Liver (tissue), 9 donors: ENCODE measurements around the gene ARVCF. TPM values are rescaled to one million over a fixed set of nuclear protein-coding genes. Genes with fewer than 3 reads are reported as not detected.

ENCODE experiments used
- DNase-seq: peaks from one replicate; pipeline ENCODE4 v3.0.0-alpha.2; 2017; ENCODE audit warnings: low spot score
- H3K27ac ChIP-seq, 2 donors: one replicate each; pipeline ENCODE4 v1.7.0; 2013; ENCODE audit warnings: inconsistent platforms in 2 of 2, low read length in 2 of 2, control low read depth in 1 of 2, low read depth in 1 of 2, mild to moderate bottlenecking in 1 of 2
- H3K27me3 ChIP-seq, 4 donors: one replicate each; pipeline versions ENCODE4 v1.6.1 to v1.7.0; 2013; ENCODE audit warnings: low read length in 3 of 4, inconsistent platforms in 1 of 4, mild to moderate bottlenecking in 1 of 4, moderate library complexity in 1 of 4; ENCODE audit not compliant: control insufficient read depth in 4 of 4, insufficient read depth in 4 of 4
- H3K36me3 ChIP-seq, 4 donors: one replicate each; pipeline versions ENCODE4 v1.6.1 to v1.7.0; 2013; ENCODE audit warnings: low read length in 3 of 4, mild to moderate bottlenecking in 3 of 4, low read depth in 1 of 4, moderate library complexity in 1 of 4; ENCODE audit not compliant: control insufficient read depth in 4 of 4, insufficient read depth in 3 of 4
- H3K4me1 ChIP-seq, 4 donors: one replicate each; pipeline versions ENCODE4 v1.6.1 to v1.7.0; 2013; ENCODE audit warnings: low read length in 3 of 4, mild to moderate bottlenecking in 3 of 4, moderate library complexity in 1 of 4; ENCODE audit not compliant: control insufficient read depth in 4 of 4, insufficient read depth in 4 of 4
- H3K4me3 ChIP-seq, 3 donors: one replicate each; pipeline versions ENCODE4 v1.6.1 to v1.7.0; 2013; ENCODE audit warnings: low read length in 3 of 3, control low read depth in 1 of 3, low read depth in 1 of 3, mild to moderate bottlenecking in 1 of 3
- H3K9ac ChIP-seq, 2 donors: one replicate each; pipeline ENCODE4 v1.7.0; 2013; ENCODE audit warnings: low read length in 2 of 2, mild to moderate bottlenecking in 2 of 2, moderate library complexity in 2 of 2, control low read depth in 1 of 2, low read depth in 1 of 2
- H3K9me3 ChIP-seq, 4 donors: one replicate each; pipeline versions ENCODE4 v1.6.1 to v1.7.0; 2013; ENCODE audit warnings: low read length in 3 of 4; ENCODE audit not compliant: control insufficient read depth in 4 of 4
- EGR1 ChIP-seq, 2 donors: IDR thresholded peaks; 2 replicates each; pipeline ENCODE4 v1.6.1; 2016 to 2018; ENCODE audit warnings: antibody characterized with exemption in 2 of 2, low read depth in 2 of 2
- FOXA1 ChIP-seq: IDR thresholded peaks from 2 replicates; pipeline ENCODE4 v1.6.1; 2016; ENCODE audit warnings: antibody characterized with exemption
- FOXA2 ChIP-seq: IDR thresholded peaks from 2 replicates; pipeline ENCODE4 v1.6.1; 2016; ENCODE audit warnings: antibody characterized with exemption
- GABPA ChIP-seq, 2 donors: IDR thresholded peaks in 1 of 2; conservative IDR thresholded peaks in 1 of 2; 2 replicates each; pipeline ENCODE4 v1.6.1; 2016; ENCODE audit warnings: antibody characterized with exemption in 2 of 2, mild to moderate bottlenecking in 1 of 2, moderate library complexity in 1 of 2
- HNF4G ChIP-seq: IDR thresholded peaks from 2 replicates; pipeline ENCODE4 v1.6.1; 2016; ENCODE audit warnings: antibody characterized with exemption
- NR2F2 ChIP-seq: IDR thresholded peaks from 2 replicates; pipeline ENCODE4 v1.6.1; 2016; ENCODE audit warnings: antibody characterized with exemption
- RAD21 ChIP-seq, 2 donors: IDR thresholded peaks; 2 replicates each; pipeline ENCODE4 v1.6.1; 2016; ENCODE audit warnings: antibody characterized with exemption in 2 of 2, mild to moderate bottlenecking in 2 of 2
- RXRA ChIP-seq, 2 donors: IDR thresholded peaks; 2 replicates each; pipeline ENCODE4 v1.6.1; 2017 to 2018; ENCODE audit warnings: antibody characterized with exemption in 2 of 2, mild to moderate bottlenecking in 1 of 2
- SP1 ChIP-seq: IDR thresholded peaks from 2 replicates; pipeline ENCODE4 v1.6.1; 2018; ENCODE audit warnings: antibody characterized with exemption, mild to moderate bottlenecking
- TAF1 ChIP-seq: conservative IDR thresholded peaks from 2 replicates; pipeline ENCODE4 v1.6.1; 2016; ENCODE audit warnings: antibody characterized with exemption, mild to moderate bottlenecking
- YY1 ChIP-seq: IDR thresholded peaks from 2 replicates; pipeline ENCODE4 v1.6.1; 2016; ENCODE audit warnings: antibody characterized with exemption, mild to moderate bottlenecking
- WGBS: extraction: QIAGEN DNeasy Blood & Tissue Kit; methylation state at CpG from one replicate; pipeline ENCODE4 v1.1.7; 2013; 5-methylcytosine and 5-hydroxymethylcytosine counted together
- polyA plus RNA-seq, 2 donors: library from polyadenylated mRNA; stranded (reverse) in 1 of 2; unstranded in 1 of 2; fragments of 200-250 nt in 1 of 2; fragments of >200 nt in 1 of 2; fragmentation: Nextera tagmentation in 1 of 2; extraction: Ambion mirVana in 1 of 2; gene quantifications; one replicate each; pipeline versions ENCODE4 v1.2.1 to v1.2.3, GENCODE V29; 2013 to 2015
- total RNA-seq, 2 donors: library from RNA; depleted of rRNA; stranded (reverse); fragments of >200 nt; gene quantifications; one replicate each; pipeline ENCODE4 v1.2.3, GENCODE V29; 2014
- TF ChIP-seq, protein P1 (sequence below): fragments of 150-350 bp; IDR thresholded peaks from 2 replicates; pipeline ENCODE4 v1.5.1; 2017; ENCODE audit warnings: improper control_type of control experiment, low read depth, low read length; ENCODE audit not compliant: missing input control
- TF ChIP-seq, protein P2 (sequence below): IDR thresholded peaks from 2 replicates; pipeline ENCODE4 v1.6.1; 2016; ENCODE audit warnings: antibody characterized with exemption
- TF ChIP-seq, protein P3 (sequence below): IDR thresholded peaks from 2 replicates; pipeline ENCODE4 v1.6.1; 2016; ENCODE audit warnings: antibody characterized with exemption
- TF ChIP-seq, protein P4 (sequence below): IDR thresholded peaks from 2 replicates; pipeline ENCODE4 v1.6.1; 2016; ENCODE audit warnings: antibody characterized with exemption, mild to moderate bottlenecking
- donor health status: healthy.
- donor health status: healthy.
- donor health status: healthy.
- donor health status: healthy.
- donor health status: healthy.

Gene ARVCF
- total and polyA plus RNA-seq, 4 donors = 3.8 to 48.8 (median 26.1) TPM

DNA sequence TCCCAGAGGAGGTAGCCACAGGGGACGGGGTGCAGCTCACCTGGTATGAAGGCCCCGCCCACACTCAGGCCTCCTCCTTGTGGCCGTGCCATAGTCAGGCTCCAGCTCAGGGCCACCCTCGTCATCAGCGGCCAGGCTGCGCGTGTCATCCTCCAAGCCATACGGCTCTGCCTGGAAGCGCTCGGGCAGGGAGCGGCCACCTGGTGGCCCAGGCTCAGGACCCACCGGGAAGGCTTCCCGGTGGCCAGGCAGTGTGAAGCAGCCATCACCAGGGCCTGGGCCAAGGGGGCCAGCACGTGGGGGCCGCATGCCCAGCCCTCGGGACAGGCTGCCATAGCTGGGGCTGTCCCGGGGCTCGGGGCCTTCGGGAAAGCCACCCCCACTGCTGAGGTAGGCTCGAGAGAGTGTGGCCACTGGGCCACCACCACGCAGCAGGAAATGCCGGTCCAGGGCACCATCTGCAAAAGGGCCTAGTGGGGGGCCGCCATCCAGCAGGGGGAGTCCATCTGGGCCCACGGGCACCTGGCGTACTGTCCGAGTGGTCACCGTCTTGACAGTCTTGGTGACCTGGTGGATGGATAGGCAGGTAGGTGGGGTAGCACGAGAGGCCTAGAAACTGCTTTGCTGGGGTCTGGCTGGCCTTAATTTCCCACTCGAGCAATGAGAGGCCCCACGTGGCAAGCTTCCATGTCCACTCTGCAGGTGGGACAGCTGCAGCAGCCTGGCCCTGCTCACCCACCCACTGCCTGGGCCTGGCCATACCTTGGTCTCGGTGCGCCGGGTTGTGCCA, 35.3 kb downstream of the ARVCF start:
- Histone ChIP-seq H3K9me3 (no peaks in the 10 kb centered on the region), H3K9ac (no peak overlapping the region), H3K27me3 (no peaks in the 10 kb centered on the region), H3K4me3 (no peak overlapping the region), H3K4me1 (peaks cover 0 to 8% (median 3%) of the 10 kb centered on the region in 4 donors), H3K27ac (no peak overlapping the region), H3K36me3 (peaks cover 0 to 35% (median 4%) of the 10 kb centered on the region in 4 donors)
- DNase-seq = no peak
- WGBS = 96% methylated on average over 33 of the region's 33 CpGs
- TF ChIP-seq, protein P1, sequence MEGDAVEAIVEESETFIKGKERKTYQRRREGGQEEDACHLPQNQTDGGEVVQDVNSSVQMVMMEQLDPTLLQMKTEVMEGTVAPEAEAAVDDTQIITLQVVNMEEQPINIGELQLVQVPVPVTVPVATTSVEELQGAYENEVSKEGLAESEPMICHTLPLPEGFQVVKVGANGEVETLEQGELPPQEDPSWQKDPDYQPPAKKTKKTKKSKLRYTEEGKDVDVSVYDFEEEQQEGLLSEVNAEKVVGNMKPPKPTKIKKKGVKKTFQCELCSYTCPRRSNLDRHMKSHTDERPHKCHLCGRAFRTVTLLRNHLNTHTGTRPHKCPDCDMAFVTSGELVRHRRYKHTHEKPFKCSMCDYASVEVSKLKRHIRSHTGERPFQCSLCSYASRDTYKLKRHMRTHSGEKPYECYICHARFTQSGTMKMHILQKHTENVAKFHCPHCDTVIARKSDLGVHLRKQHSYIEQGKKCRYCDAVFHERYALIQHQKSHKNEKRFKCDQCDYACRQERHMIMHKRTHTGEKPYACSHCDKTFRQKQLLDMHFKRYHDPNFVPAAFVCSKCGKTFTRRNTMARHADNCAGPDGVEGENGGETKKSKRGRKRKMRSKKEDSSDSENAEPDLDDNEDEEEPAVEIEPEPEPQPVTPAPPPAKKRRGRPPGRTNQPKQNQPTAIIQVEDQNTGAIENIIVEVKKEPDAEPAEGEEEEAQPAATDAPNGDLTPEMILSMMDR = no peak

DNA sequence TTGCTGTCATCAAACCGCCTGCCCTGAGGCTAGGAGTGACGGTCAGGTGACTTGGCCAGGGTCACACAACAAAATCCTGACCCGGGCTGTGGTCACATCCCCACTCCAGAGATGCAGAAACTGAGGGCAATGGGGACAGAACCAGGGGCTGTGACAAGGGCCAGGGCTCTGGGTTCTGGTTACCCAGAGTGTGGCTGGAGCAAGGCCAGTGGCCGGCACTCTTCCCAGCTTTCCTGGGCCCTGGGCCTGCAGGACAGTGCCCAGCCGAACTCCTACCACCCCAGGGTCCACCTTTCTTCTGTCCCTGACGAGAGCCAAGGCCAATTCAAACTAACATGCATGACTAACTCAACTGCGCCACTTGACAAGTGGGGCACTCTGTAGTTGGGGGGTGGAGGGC, 35.9 kb downstream of the ARVCF start:
- H3K4me3 ChIP-seq = no peak overlapping the region
- no peak overlapping the region for H3K27ac ChIP-seq
- H3K27me3 ChIP-seq = no peaks in the 10 kb centered on the region
- no peak overlapping the region for H3K9ac ChIP-seq
- H3K36me3 ChIP-seq = peaks cover 0 to 35% (median 4%) of the 10 kb centered on the region in 4 donors
- TF ChIP-seq TAF1 (no peak), SP1 (no peak), HNF4G (no peak), FOXA2 (no peak), RXRA (IDR thresholded peaks at IDR 0.05) (no peak), RAD21 (IDR thresholded peaks at IDR 0.05) (no peak), GABPA (IDR thresholded peaks at IDR 0.05 in 1 of 2, conservative IDR thresholded peaks at IDR 0.05 in 1 of 2) (no peak), NR2F2 (no peak), FOXA1 (no peak), YY1 (no peak), EGR1 (IDR thresholded peaks at IDR 0.05; ENCODE audit: low read depth in 2 of 2) (no peak)
- TF ChIP-seq, protein P2, sequence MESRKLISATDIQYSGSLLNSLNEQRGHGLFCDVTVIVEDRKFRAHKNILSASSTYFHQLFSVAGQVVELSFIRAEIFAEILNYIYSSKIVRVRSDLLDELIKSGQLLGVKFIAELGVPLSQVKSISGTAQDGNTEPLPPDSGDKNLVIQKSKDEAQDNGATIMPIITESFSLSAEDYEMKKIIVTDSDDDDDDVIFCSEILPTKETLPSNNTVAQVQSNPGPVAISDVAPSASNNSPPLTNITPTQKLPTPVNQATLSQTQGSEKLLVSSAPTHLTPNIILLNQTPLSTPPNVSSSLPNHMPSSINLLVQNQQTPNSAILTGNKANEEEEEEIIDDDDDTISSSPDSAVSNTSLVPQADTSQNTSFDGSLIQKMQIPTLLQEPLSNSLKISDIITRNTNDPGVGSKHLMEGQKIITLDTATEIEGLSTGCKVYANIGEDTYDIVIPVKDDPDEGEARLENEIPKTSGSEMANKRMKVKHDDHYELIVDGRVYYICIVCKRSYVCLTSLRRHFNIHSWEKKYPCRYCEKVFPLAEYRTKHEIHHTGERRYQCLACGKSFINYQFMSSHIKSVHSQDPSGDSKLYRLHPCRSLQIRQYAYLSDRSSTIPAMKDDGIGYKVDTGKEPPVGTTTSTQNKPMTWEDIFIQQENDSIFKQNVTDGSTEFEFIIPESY = no peak
- TF ChIP-seq, protein P1 = no peak
- TF ChIP-seq, protein P3, sequence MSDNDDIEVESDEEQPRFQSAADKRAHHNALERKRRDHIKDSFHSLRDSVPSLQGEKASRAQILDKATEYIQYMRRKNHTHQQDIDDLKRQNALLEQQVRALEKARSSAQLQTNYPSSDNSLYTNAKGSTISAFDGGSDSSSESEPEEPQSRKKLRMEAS = no peak
- TF ChIP-seq, protein P4, sequence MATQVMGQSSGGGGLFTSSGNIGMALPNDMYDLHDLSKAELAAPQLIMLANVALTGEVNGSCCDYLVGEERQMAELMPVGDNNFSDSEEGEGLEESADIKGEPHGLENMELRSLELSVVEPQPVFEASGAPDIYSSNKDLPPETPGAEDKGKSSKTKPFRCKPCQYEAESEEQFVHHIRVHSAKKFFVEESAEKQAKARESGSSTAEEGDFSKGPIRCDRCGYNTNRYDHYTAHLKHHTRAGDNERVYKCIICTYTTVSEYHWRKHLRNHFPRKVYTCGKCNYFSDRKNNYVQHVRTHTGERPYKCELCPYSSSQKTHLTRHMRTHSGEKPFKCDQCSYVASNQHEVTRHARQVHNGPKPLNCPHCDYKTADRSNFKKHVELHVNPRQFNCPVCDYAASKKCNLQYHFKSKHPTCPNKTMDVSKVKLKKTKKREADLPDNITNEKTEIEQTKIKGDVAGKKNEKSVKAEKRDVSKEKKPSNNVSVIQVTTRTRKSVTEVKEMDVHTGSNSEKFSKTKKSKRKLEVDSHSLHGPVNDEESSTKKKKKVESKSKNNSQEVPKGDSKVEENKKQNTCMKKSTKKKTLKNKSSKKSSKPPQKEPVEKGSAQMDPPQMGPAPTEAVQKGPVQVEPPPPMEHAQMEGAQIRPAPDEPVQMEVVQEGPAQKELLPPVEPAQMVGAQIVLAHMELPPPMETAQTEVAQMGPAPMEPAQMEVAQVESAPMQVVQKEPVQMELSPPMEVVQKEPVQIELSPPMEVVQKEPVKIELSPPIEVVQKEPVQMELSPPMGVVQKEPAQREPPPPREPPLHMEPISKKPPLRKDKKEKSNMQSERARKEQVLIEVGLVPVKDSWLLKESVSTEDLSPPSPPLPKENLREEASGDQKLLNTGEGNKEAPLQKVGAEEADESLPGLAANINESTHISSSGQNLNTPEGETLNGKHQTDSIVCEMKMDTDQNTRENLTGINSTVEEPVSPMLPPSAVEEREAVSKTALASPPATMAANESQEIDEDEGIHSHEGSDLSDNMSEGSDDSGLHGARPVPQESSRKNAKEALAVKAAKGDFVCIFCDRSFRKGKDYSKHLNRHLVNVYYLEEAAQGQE = no peak
- 93% methylated on average over 7 of the region's 7 CpGs for WGBS
- DNase-seq = no peak
- no peaks in the 10 kb centered on the region for H3K9me3 ChIP-seq
- peaks cover 0 to 2% (median under 1%) of the 10 kb centered on the region in 4 donors for H3K4me1 ChIP-seq
